Neural crest cell (in vitro differentiated cells): Measurements from ENCODE around the gene CUEDC1. TPM values are rescaled to one million over a fixed set of nuclear protein-coding genes. Genes with fewer than 3 reads are reported as not detected.

Source experiments
- DNase-seq: peaks from one replicate; pipeline ENCODE4 v3.0.0; 2021; ENCODE audit warnings: low read depth, mixed read lengths, low spot score
- H3K27ac Mint-ChIP-seq: one replicate; pipeline ENCODE4 v1.8.0; 2021; ENCODE audit warnings: mild to moderate bottlenecking, mixed read lengths; ENCODE audit not compliant: unreplicated experiment
- H3K27me3 Mint-ChIP-seq: 2 replicates; pipeline ENCODE4 v1.8.0; 2021; ENCODE audit warnings: low read depth, mild to moderate bottlenecking, mixed read lengths
- H3K36me3 Mint-ChIP-seq: 2 replicates; pipeline ENCODE4 v1.8.0; 2021; ENCODE audit warnings: low read depth, mild to moderate bottlenecking, mixed read lengths
- H3K4me1 Mint-ChIP-seq: 2 replicates; pipeline ENCODE4 v1.8.0; 2021; ENCODE audit warnings: mixed read lengths
- H3K4me3 Mint-ChIP-seq: one replicate; pipeline ENCODE4 v1.8.0; 2021; ENCODE audit warnings: mild to moderate bottlenecking, mixed read lengths
- H3K9me3 Mint-ChIP-seq: 2 replicates; pipeline ENCODE4 v1.8.0; 2021; ENCODE audit warnings: mixed read lengths
- CTCF ChIP-seq: fragments of 200-600 bp; sonication (generic); conservative IDR thresholded peaks from 2 replicates; pipeline ENCODE4 v1.5.0; 2021; ENCODE audit warnings: antibody characterized with exemption, mild to moderate bottlenecking
- total RNA-seq: library from RNA; stranded (reverse); gene quantifications from 2 replicates; pipeline ENCODE4 v1.2.1, GENCODE V29; 2021

CUEDC1 gene
- total RNA-seq, 1 donor from 2014 or later = 86.9 TPM

GRCh38 chr17:57972151-57972550 lies 16.9 kb upstream of the CUEDC1 start:
- Mint-ChIP-seq H3K4me1 (peaks cover 44% of the 10 kb centered on the region), H3K9me3 (no peaks in the 10 kb centered on the region), H3K4me3 (no peak overlapping the region)

GRCh38 chr17:57971572-57971971 lies 16.4 kb upstream of the CUEDC1 start:
- no peaks in the 10 kb centered on the region for H3K27me3 Mint-ChIP-seq
- no peak for DNase-seq
- H3K4me1 Mint-ChIP-seq = peaks cover 42% of the 10 kb centered on the region
- H3K4me3 Mint-ChIP-seq = no peak overlapping the region
- no peaks in the 10 kb centered on the region for H3K9me3 Mint-ChIP-seq
- TF ChIP-seq CTCF = no peak
- peaks cover 15% of the 10 kb centered on the region for H3K36me3 Mint-ChIP-seq
- no peak overlapping the region for H3K27ac Mint-ChIP-seq

More at GRCh38 chr17:57972151-57972550, 16.9 kb upstream of the CUEDC1 start:
- Mint-ChIP-seq H3K36me3 (peaks cover 15% of the 10 kb centered on the region), H3K27me3 (no peaks in the 10 kb centered on the region), H3K27ac (no peak overlapping the region)
- no peak for DNase-seq
- no peak for TF ChIP-seq CTCF

- no peak for TF ChIP-seq CTCF
- Mint-ChIP-seq H3K4me1 (peaks cover 36% of the 10 kb centered on the region), H3K36me3 (peaks cover 9% of the 10 kb centered on the region), H3K9me3 (no peaks in the 10 kb centered on the region), H3K4me3 (no peak overlapping the region), H3K27ac (peak overlapping the region; percentile 91), H3K27me3 (no peaks in the 10 kb centered on the region)
- no peak for DNase-seq
Observed at GRCh38 chr17:57970710-57971109, 15.5 kb upstream of the CUEDC1 start.

GRCh38 chr17:57968456-57968855 lies 13.2 kb upstream of the CUEDC1 start:
- H3K4me3 Mint-ChIP-seq = peak overlapping the region; percentile 4
- TF ChIP-seq CTCF = no peak
- H3K27ac Mint-ChIP-seq = no peak overlapping the region
- no peaks in the 10 kb centered on the region for H3K27me3 Mint-ChIP-seq
- H3K9me3 Mint-ChIP-seq = no peaks in the 10 kb centered on the region
- peaks cover 45% of the 10 kb centered on the region for H3K4me1 Mint-ChIP-seq
- H3K36me3 Mint-ChIP-seq = peaks cover 4% of the 10 kb centered on the region
- DNase-seq = no peak

- no peak for TF ChIP-seq CTCF
Observed at GRCh38 chr17:57966875-57967274, 11.7 kb upstream of the CUEDC1 start.

GRCh38 chr17:57966246-57966645 lies 11.0 kb upstream of the CUEDC1 start:
- H3K9me3 Mint-ChIP-seq = no peaks in the 10 kb centered on the region
- H3K4me1 Mint-ChIP-seq = peaks cover 42% of the 10 kb centered on the region
- no peak overlapping the region for H3K4me3 Mint-ChIP-seq
- no peak for DNase-seq
- no peaks in the 10 kb centered on the region for H3K27me3 Mint-ChIP-seq
- no peak overlapping the region for H3K27ac Mint-ChIP-seq
- no peaks in the 10 kb centered on the region for H3K36me3 Mint-ChIP-seq
- no peak for TF ChIP-seq CTCF

More at GRCh38 chr17:57966875-57967274, 11.7 kb upstream of the CUEDC1 start:
- Mint-ChIP-seq H3K4me3 (no peak overlapping the region), H3K4me1 (peaks cover 45% of the 10 kb centered on the region), H3K9me3 (no peaks in the 10 kb centered on the region), H3K27me3 (no peaks in the 10 kb centered on the region), H3K27ac (no peak overlapping the region), H3K36me3 (no peaks in the 10 kb centered on the region)
- DNase-seq = no peak
